Epithelial cell of prostate (primary cell): ENCODE measurements around the gene COTL1.

ENCODE experiments used
- DNase-seq: peaks from one replicate; pipeline ENCODE4 v3.0.0-alpha.2; 2011; ENCODE audit warnings: low read depth, low spot score
- H3K27ac ChIP-seq: fragments of 450-650 bp; 2 replicates; pipeline ENCODE4 v1.5.1; 2017; ENCODE audit warnings: mild to moderate bottlenecking

Gene COTL1, protein sequence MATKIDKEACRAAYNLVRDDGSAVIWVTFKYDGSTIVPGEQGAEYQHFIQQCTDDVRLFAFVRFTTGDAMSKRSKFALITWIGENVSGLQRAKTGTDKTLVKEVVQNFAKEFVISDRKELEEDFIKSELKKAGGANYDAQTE

GRCh38 chr16:84617791-84618580, at the start of gene COTL1:
TSS of gene COTL1 (minus strand) at chr16:84618078. CDS start at chr16:84617914, 164 bp downstream.
- H3K27ac ChIP-seq: peak within 1 kb of the TSS; percentile 98
- DNase-seq: peak; percentile 90

- no peak overlapping the region for H3K27ac ChIP-seq
- no peak for DNase-seq
Observed at GRCh38 chr16:84665843-84666242, 48.0 kb upstream of the COTL1 start.

- no peak overlapping the region for H3K27ac ChIP-seq
- no peak for DNase-seq
Observed at GRCh38 chr16:84665359-84665758, 47.5 kb upstream of the COTL1 start.

DNA sequence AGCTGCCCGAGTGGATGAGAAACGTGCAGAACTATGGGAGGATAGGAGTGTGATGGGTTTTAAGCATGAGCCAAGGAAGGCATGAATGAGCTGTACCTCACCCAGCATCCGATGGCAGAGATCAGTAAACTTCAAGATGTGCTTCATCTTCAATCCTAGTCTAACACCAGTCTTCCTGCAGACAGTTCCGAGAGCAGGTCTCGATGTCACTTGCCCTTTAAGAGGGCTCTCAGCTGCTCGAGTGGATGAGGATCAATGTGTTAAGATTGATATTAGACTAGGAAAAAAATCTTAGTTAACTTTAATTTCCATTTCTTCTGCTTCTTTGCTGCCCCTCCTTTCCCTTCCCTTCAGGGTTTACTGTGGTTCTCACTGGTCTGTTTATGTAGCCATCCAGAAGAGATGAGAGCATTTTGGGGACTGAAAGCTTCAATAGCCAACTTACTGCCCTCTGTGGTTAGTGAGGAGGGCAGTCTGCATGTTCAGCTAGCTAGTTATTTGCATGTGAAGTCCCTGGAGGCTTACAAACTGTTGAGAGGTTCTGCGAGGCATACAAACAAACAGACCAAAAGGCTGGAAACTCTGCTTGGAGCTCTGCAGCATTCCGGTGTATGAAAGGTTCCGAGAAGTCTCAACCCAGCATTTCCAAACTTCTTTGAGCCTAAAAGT, 45.7 kb upstream of the COTL1 start:
- DNase-seq: no peak
- no peak overlapping the region for H3K27ac ChIP-seq

- DNase-seq: no peak
- H3K27ac ChIP-seq: no peak overlapping the region
Observed at GRCh38 chr16:84662471-84662870, 44.6 kb upstream of the COTL1 start.

DNA sequence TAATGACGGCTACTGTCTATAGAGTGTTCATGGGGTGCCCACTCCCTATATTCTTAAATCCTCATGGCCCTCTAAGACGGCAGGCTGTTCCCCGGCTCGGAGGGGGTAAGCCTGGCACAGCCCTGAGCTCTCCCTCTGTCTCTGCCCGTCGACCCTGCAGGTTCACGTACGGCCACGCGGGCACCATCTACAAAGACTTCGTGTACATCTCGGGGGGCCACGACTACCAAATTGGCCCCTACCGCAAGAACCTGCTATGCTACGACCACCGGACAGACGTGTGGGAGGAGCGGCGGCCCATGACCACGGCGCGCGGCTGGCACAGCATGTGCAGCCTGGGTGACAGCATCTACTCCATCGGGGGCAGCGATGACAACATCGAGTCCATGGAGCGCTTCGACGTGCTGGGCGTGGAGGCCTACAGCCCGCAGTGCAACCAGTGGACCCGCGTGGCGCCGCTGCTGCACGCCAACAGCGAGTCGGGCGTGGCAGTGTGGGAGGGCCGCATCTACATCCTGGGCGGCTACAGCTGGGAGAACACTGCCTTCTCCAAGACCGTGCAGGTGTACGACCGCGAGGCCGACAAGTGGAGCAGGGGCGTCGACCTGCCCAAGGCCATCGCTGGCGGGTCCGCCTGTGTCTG, 43.7 kb upstream of the COTL1 start:
- no peak overlapping the region for H3K27ac ChIP-seq

GRCh38 chr16:84660973-84661372, 43.1 kb upstream of the COTL1 start:
- DNase-seq: no peak
- no peak overlapping the region for H3K27ac ChIP-seq

More for the DNA sequence above, 43.7 kb upstream of the COTL1 start:
- no peak for DNase-seq

- no peak for DNase-seq
- no peak overlapping the region for H3K27ac ChIP-seq
Observed at GRCh38 chr16:84659656-84660300, 41.9 kb upstream of the COTL1 start.

- no peak overlapping the region for H3K27ac ChIP-seq
- DNase-seq: no peak
Observed at GRCh38 chr16:84658690-84659089, 40.8 kb upstream of the COTL1 start.

GRCh38 chr16:84657229-84657837, 39.5 kb upstream of the COTL1 start:
- no peak overlapping the region for H3K27ac ChIP-seq
- no peak for DNase-seq

DNA sequence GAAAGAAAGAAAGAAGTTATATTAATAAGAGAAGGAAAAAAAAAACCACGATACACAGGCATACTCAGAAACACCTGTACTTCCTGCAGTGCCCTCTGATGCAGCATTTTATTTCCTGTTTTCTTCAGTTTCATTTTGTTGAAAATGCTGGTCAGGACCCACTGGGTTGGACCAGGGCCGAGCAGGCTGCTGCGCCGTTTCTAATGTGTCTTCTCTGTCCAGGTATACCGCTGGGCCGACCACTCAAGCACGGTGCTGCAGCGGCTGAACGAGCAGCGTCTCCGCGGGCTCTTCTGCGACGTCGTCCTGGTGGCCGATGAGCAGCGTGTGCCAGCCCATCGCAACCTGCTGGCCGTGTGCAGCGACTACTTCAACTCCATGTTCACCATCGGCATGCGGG, 38.8 kb upstream of the COTL1 start:
- no peak for DNase-seq
- no peak overlapping the region for H3K27ac ChIP-seq

DNA sequence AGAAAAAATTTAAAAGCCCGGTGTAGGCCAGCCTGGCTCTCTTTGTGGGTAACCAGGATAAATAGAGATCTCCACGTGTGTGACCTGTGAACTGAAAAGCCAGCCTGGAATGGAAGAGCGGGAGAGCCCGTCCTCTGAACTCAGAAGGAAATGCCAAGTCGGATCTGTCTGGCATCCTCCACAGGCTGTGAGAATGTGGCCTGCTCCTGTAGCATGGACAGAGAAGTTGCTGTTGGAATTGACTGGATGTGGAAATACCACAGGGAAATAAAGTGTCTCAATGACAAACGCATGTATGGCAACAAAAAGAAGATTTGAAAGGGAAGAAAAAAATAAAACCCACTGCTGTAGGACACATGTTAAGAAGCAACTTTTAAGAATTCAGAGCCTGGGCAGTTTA, 37.1 kb upstream of the COTL1 start:
- no peak for DNase-seq
- H3K27ac ChIP-seq: no peak overlapping the region

DNA sequence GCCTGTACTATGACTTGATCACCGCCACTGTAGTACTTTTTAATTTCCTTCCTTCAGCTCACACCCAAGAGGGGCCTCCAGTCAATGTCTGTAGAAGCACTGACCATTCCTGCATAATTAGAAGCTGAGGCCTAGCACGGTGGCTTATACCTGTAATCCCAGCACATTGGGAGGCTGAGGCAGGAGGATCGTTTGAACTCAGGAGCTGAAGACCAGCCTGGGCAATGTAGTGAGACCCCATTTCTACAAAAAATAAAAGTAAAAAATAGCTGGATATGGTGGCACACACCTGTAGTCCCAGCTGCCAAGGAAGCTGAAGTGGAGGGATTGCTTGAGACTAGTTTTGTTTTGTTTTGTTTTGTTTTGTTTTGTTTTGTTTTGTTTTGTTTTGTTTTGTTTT, 36.4 kb upstream of the COTL1 start:
- no peak overlapping the region for H3K27ac ChIP-seq

GRCh38 chr16:84652566-84652965, 34.7 kb upstream of the COTL1 start:
- DNase-seq: no peak
- no peak overlapping the region for H3K27ac ChIP-seq

More for the DNA sequence above, 36.4 kb upstream of the COTL1 start:
- no peak for DNase-seq

DNA sequence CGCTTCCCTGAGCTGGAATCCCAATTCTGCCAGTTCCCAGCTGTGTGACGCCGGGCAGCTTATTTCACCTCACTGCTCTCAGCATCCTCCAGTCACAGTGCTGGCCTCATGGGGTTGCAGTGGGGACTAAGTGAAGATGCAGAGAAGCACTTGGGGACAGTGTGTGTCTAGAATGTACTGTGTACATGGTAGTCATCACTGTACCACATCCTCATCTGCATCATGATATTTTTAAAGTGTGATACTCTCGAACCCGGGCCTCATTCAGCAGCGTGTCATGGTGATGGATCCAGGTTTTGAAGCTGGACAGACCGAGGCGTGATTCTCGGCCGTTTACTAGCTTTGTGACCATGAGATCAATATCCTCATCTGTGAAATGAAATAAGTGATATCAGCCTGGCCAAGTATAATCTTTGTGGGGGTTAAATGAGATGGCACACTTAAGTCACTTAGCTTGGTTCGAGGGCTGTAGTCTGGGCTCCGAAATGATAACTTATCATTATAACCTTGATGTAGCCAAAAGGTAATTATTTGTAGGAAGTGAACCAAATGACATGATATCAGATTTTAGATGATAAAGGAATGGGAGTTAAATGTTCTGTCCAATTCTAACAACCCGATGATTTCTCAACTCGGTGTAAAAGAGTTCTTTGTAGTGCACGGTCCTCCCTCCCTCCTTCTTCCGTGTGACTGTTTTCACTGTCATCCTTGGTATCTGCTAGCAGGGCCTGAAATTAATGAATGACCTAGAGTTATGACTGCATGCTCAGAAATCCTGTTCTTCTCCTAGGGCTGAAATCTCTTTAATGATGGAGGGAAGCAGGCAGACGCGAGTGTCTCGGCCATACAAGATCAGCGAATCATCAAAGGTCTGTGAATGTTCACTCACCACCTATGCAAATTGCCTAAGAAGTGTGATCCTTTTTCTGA, 32.4 kb upstream of the COTL1 start:
- H3K27ac ChIP-seq: peak overlapping the region; percentile 68

DNA sequence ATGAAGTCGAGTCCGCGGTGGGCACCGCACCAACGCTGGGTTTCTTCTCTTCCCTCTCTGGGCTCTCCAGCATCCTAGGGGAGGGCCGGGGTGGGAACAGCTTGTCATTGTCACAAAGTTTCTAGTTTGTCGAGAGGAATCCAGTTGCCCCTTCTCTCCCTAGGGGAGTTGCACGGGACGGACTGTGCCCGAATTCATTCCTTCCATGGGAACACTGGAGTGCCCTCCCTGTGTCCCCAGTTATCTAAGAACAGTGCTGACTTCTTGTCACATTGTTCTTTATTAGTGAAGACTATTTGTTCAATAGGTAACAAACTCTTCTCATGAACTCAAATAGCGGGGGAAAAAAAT, 31.6 kb upstream of the COTL1 start:
- H3K27ac ChIP-seq: peak overlapping the region; percentile 68
- DNase-seq: no peak

More for the DNA sequence above, 32.4 kb upstream of the COTL1 start:
- DNase-seq: peak; percentile 83

- no peak for DNase-seq
- peak overlapping the region; percentile 68 for H3K27ac ChIP-seq
Observed at GRCh38 chr16:84648595-84649510, 31.0 kb upstream of the COTL1 start.
